Measurements from ENCODE around the gene SCUBE1. TPM values are rescaled to one million over a fixed set of nuclear protein-coding genes. Genes with fewer than 3 reads are reported as not detected.

Gene SCUBE1
- total and polyA plus RNA-seq, 2 experiments from 2014 or later, result 2.1 to 2.2 TPM

- H3K9me2 ChIP-seq (replicated peaks; ENCODE audit: insufficient read depth), result no peaks in the 10 kb centered on the region
- no peaks in the 10 kb centered on the region for H3K36me3 ChIP-seq (replicated peaks; ENCODE audit: insufficient read depth, low read depth)
- H2AFZ ChIP-seq, result no peak overlapping the region
- no peak overlapping the region for H3K4me2 ChIP-seq
- no peak for DNase-seq (ENCODE audit: low spot score)
- WGBS (ENCODE audit: low lambda C conversion rate, missing lambda C conversion rate), result 87% methylated on average over 10 of the region's 10 CpGs
- H3K9me3 ChIP-seq (ENCODE audit: low read depth), result no peaks in the 10 kb centered on the region
- no peaks in the 10 kb centered on the region for H3K79me2 ChIP-seq
- no peak for TF ChIP-seq EZH2phosphoT487 (IDR thresholded peaks at IDR 0.05; ENCODE audit: low read depth, severe bottlenecking, unreplicated experiment)
- TF ChIP-seq EZH2 (IDR thresholded peaks at IDR 0.05; ENCODE audit: borderline replicate concordance), result no peak
- TF ChIP-seq, protein P1, sequence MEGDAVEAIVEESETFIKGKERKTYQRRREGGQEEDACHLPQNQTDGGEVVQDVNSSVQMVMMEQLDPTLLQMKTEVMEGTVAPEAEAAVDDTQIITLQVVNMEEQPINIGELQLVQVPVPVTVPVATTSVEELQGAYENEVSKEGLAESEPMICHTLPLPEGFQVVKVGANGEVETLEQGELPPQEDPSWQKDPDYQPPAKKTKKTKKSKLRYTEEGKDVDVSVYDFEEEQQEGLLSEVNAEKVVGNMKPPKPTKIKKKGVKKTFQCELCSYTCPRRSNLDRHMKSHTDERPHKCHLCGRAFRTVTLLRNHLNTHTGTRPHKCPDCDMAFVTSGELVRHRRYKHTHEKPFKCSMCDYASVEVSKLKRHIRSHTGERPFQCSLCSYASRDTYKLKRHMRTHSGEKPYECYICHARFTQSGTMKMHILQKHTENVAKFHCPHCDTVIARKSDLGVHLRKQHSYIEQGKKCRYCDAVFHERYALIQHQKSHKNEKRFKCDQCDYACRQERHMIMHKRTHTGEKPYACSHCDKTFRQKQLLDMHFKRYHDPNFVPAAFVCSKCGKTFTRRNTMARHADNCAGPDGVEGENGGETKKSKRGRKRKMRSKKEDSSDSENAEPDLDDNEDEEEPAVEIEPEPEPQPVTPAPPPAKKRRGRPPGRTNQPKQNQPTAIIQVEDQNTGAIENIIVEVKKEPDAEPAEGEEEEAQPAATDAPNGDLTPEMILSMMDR (IDR thresholded peaks at IDR 0.05; ENCODE audit: poor library complexity), result no peak
- H3K4me1 ChIP-seq (ENCODE audit: insufficient read depth), result peaks cover 23% of the 10 kb centered on the region
- no peaks in the 10 kb centered on the region for H4K20me1 ChIP-seq (ENCODE audit: insufficient read depth, poor library complexity, severe bottlenecking)
- H3K4me3 ChIP-seq, result no peak overlapping the region
- no peak overlapping the region for H3K27ac ChIP-seq
- H3K27me3 ChIP-seq, result no peaks in the 10 kb centered on the region
Observed at GRCh38 chr22:43308836-43309235, 34.3 kb downstream of the SCUBE1 start.

DNA sequence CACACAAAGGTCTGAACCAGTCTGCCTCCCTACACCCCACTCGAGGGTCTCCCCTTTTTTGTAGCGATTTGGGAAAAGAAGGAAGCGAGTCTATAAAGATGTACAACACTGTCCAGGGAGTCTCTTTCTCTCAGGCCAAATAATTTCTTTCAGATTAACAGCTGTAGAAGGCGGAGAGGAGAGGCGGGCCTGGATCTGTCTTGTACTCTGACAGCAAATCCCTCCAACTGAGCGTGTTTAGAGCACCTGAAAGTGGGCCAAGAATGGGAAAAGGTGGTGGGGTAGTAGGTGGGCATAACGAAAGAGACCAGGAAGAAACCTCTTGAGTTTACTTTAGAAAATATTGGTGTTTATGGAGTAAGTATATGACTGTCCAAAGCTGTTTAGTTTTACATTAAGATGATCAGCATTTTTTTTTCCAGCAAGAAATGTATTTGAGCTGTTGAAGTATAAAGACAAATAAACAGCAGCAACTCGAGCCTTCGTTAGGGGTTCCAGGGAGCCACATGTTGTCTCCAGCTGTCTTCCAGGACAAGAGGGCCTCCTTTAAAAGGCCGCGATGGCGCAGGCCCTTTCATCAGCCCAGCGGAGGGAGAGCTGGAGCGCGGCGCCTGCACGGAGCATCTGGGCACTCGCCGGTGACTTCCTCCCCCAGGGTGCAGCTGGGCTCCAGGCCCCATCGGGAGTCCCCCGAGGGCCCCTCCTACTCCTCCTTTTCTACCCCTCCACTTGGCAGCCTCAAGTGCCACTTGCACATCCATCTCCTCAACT, 34.9 kb downstream of the SCUBE1 start:
- no peaks in the 10 kb centered on the region for H4K20me1 ChIP-seq (ENCODE audit: insufficient read depth, poor library complexity, severe bottlenecking)
- 64% methylated on average over 21 of the region's 21 CpGs for WGBS (ENCODE audit: low lambda C conversion rate, missing lambda C conversion rate)
- no peak for DNase-seq (ENCODE audit: low spot score)
- H3K36me3 ChIP-seq (replicated peaks; ENCODE audit: insufficient read depth, low read depth), result no peaks in the 10 kb centered on the region
- H3K4me2 ChIP-seq, result no peak overlapping the region
- no peaks in the 10 kb centered on the region for H3K9me2 ChIP-seq (replicated peaks; ENCODE audit: insufficient read depth)
- H3K27me3 ChIP-seq, result no peaks in the 10 kb centered on the region
- H3K9me3 ChIP-seq (ENCODE audit: low read depth), result no peaks in the 10 kb centered on the region
- no peak overlapping the region for H3K4me3 ChIP-seq
- H3K79me2 ChIP-seq, result no peaks in the 10 kb centered on the region
- TF ChIP-seq, protein P1 (IDR thresholded peaks at IDR 0.05; ENCODE audit: poor library complexity), result no peak
- no peak for TF ChIP-seq EZH2phosphoT487 (IDR thresholded peaks at IDR 0.05; ENCODE audit: low read depth, severe bottlenecking, unreplicated experiment)
- TF ChIP-seq EZH2 (IDR thresholded peaks at IDR 0.05; ENCODE audit: borderline replicate concordance), result no peak
- peaks cover 21% of the 10 kb centered on the region for H3K4me1 ChIP-seq (ENCODE audit: insufficient read depth)
- no peak overlapping the region for H2AFZ ChIP-seq
- no peak overlapping the region for H3K27ac ChIP-seq

- Histone ChIP-seq H3K4me3 (no peak overlapping the region), H3K9me2 (replicated peaks; ENCODE audit: insufficient read depth) (no peaks in the 10 kb centered on the region), H3K9me3 (ENCODE audit: low read depth) (no peaks in the 10 kb centered on the region), H2AFZ (no peak overlapping the region), H4K20me1 (ENCODE audit: insufficient read depth, poor library complexity, severe bottlenecking) (no peaks in the 10 kb centered on the region), H3K4me2 (no peak overlapping the region), H3K36me3 (replicated peaks; ENCODE audit: insufficient read depth, low read depth) (no peaks in the 10 kb centered on the region), H3K27ac (no peak overlapping the region), H3K4me1 (ENCODE audit: insufficient read depth) (peaks cover 18% of the 10 kb centered on the region), H3K79me2 (no peaks in the 10 kb centered on the region), H3K27me3 (no peaks in the 10 kb centered on the region)
- DNase-seq (ENCODE audit: low spot score), result no peak
- 84% methylated on average over 8 of the region's 8 CpGs for WGBS (ENCODE audit: low lambda C conversion rate, missing lambda C conversion rate)
- TF ChIP-seq, protein P1 (IDR thresholded peaks at IDR 0.05; ENCODE audit: poor library complexity), result no peak
- TF ChIP-seq EZH2phosphoT487 (IDR thresholded peaks at IDR 0.05; ENCODE audit: low read depth, severe bottlenecking, unreplicated experiment) (no peak), EZH2 (IDR thresholded peaks at IDR 0.05; ENCODE audit: borderline replicate concordance) (no peak)
Observed at GRCh38 chr22:43305806-43306205, 37.4 kb downstream of the SCUBE1 start.
